ENCODE measurements around the gene MIPOL1. TPM values are rescaled to one million over a fixed set of nuclear protein-coding genes. Genes with fewer than 3 reads are reported as not detected.

The MIPOL1 gene
- total and polyA plus RNA-seq, 2 of the 13 experiments (the other 11 are each of a cell fraction or from before 2014, with no cell fraction given): 8.6 to 34.2 TPM

- TF ChIP-seq RXRB (CRISPR knock-in tag; IDR thresholded peaks at IDR 0.05; ENCODE audit: borderline replicate concordance): peak; percentile 80; the same call in 1 of the 2 replicates
- TF ChIP-seq, protein P1, sequence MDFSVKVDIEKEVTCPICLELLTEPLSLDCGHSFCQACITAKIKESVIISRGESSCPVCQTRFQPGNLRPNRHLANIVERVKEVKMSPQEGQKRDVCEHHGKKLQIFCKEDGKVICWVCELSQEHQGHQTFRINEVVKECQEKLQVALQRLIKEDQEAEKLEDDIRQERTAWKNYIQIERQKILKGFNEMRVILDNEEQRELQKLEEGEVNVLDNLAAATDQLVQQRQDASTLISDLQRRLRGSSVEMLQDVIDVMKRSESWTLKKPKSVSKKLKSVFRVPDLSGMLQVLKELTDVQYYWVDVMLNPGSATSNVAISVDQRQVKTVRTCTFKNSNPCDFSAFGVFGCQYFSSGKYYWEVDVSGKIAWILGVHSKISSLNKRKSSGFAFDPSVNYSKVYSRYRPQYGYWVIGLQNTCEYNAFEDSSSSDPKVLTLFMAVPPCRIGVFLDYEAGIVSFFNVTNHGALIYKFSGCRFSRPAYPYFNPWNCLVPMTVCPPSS (IDR thresholded peaks at IDR 0.05): no peak
- peak; percentile 67 for TF ChIP-seq NR2C2 (CRISPR knock-in tag; IDR thresholded peaks at IDR 0.05; ENCODE audit: borderline replicate concordance)
- TF ChIP-seq ETS1 (CRISPR knock-in tag; IDR thresholded peaks at IDR 0.05): peak; percentile 93
- TF ChIP-seq PRMT3 (CRISPR knock-in tag; IDR thresholded peaks at IDR 0.05; ENCODE audit: borderline replicate concordance, low read depth): no peak; the same call in 1 of the 2 replicates
- no peak for TF ChIP-seq PHF5A (CRISPR knock-in tag; IDR thresholded peaks at IDR 0.05; ENCODE audit: low read depth, unreplicated experiment)
- TF ChIP-seq MTERF4 (CRISPR knock-in tag; IDR thresholded peaks at IDR 0.05): peak; percentile 88
- TF ChIP-seq IRF2 (CRISPR knock-in tag; IDR thresholded peaks at IDR 0.05): peak; percentile 88
- TF ChIP-seq PAF1 (CRISPR knock-in tag; IDR thresholded peaks at IDR 0.05): no peak
- peak; percentile 96 for TF ChIP-seq UBTF (CRISPR knock-in tag; IDR thresholded peaks at IDR 0.05)
- peak; percentile 98 for TF ChIP-seq ZNF883 (CRISPR knock-in tag; IDR thresholded peaks at IDR 0.05; ENCODE audit: not compliant biosample characterization)
- peak; percentile 65 for TF ChIP-seq HMG20A (CRISPR knock-in tag; IDR thresholded peaks at IDR 0.05; ENCODE audit: borderline replicate concordance)
- TF ChIP-seq, protein P2, sequence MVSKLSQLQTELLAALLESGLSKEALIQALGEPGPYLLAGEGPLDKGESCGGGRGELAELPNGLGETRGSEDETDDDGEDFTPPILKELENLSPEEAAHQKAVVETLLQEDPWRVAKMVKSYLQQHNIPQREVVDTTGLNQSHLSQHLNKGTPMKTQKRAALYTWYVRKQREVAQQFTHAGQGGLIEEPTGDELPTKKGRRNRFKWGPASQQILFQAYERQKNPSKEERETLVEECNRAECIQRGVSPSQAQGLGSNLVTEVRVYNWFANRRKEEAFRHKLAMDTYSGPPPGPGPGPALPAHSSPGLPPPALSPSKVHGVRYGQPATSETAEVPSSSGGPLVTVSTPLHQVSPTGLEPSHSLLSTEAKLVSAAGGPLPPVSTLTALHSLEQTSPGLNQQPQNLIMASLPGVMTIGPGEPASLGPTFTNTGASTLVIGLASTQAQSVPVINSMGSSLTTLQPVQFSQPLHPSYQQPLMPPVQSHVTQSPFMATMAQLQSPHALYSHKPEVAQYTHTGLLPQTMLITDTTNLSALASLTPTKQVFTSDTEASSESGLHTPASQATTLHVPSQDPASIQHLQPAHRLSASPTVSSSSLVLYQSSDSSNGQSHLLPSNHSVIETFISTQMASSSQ (IDR thresholded peaks at IDR 0.05; ENCODE audit: low read depth): 0 out of 2 replicates have a peak, but pooled peaks have one; percentile 41
- TF ChIP-seq, protein P2 (CRISPR knock-in tag; IDR thresholded peaks at IDR 0.05; ENCODE audit: borderline replicate concordance): peak; percentile 64
- TF ChIP-seq STAT5B (CRISPR knock-in tag; IDR thresholded peaks at IDR 0.05): no peak
- TF ChIP-seq ZNF350 (CRISPR knock-in tag; IDR thresholded peaks at IDR 0.05; ENCODE audit: borderline replicate concordance, low read depth): peak; percentile 95; the same call in 1 of the 2 replicates
Observed at GRCh38 chr14:37197421-37198272, at the start of gene MIPOL1 (continued).
